Peyer's patch (tissue), 4 donors: ENCODE data around the gene EXOC3L4.
A peak's percentile ranks its signal among the peaks of the same experiment; 100 is the strongest.

ENCODE experiments used
- POLR2A ChIP-seq, 2 donors: fragments of 450-650 bp; IDR thresholded peaks; one replicate each; pipeline ENCODE4 v1.5.1; 2017; ENCODE audit warnings: antibody characterized with exemption in 2 of 2, mild to moderate bottlenecking in 2 of 2, moderate library complexity in 2 of 2
- TF ChIP-seq, protein P1 (sequence below), 6 experiments: fragments of 450-650 bp in 4 of 6; fragments of 200-600 bp in 2 of 6; sonication (generic) in 1 of 6; IDR thresholded peaks; one replicate each; pipeline ENCODE4 v1.5.1; 2017 to 2019; ENCODE audit warnings: antibody characterized with exemption in 6 of 6, mild to moderate bottlenecking in 3 of 6, moderate library complexity in 1 of 6

DNA sequence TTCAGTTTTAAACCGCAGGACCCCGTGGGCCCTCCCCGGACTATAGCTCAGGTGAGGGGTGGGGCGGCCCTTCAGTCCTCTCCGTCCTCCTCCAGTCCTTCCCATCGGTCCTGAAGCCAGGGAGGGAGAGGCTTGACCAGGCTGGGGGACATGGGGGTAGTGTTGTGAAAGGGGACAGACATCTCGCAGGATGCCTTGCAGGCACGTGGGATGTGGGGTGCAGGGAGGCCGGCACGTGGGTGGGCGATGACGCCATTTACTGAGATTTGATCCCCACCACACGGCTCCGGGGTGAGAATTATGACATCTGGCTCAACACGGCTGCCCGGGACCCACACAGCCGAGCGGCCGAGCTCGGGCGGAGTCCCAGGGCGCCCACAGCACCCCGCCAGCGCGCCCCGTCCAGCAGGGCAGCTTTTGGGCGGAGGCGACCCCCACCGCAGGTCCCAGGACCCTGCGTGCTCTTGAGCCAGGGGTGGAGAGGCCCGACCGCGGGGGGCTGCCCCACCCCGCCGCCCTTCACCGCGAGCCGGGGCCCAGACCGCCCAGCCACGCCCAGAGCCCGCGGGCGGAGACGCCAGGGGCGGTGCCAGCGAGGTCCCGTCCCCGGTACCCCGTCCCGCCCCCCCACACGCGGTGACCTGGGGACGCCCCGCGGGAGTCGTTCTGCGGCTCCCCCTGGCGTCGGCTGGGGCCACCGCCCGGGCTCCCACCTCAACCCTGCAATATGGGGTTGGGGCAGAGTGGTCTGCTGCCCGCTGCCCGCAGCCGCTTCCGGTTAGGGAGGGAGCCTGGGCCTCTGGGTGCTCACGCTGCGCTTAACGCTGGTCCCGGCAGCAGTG, 3.3 kb upstream of the EXOC3L4 start:
- TF ChIP-seq, protein P1, sequence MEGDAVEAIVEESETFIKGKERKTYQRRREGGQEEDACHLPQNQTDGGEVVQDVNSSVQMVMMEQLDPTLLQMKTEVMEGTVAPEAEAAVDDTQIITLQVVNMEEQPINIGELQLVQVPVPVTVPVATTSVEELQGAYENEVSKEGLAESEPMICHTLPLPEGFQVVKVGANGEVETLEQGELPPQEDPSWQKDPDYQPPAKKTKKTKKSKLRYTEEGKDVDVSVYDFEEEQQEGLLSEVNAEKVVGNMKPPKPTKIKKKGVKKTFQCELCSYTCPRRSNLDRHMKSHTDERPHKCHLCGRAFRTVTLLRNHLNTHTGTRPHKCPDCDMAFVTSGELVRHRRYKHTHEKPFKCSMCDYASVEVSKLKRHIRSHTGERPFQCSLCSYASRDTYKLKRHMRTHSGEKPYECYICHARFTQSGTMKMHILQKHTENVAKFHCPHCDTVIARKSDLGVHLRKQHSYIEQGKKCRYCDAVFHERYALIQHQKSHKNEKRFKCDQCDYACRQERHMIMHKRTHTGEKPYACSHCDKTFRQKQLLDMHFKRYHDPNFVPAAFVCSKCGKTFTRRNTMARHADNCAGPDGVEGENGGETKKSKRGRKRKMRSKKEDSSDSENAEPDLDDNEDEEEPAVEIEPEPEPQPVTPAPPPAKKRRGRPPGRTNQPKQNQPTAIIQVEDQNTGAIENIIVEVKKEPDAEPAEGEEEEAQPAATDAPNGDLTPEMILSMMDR (IDR thresholded peaks at IDR 0.05): peak; percentile 31 to 72 (median 61)
- peak in 1 of 2 donors; percentile 16 for TF ChIP-seq POLR2A (IDR thresholded peaks at IDR 0.05)
